Measurements from ENCODE around the gene UTP4.

- no peak for TF ChIP-seq CTCF (conservative IDR thresholded peaks at IDR 0.05)
- no peak for TF ChIP-seq ZFX (IDR thresholded peaks at IDR 0.05)
Observed at GRCh38 chr16:69176033-69176800, 43.8 kb downstream of the UTP4 start.

Data from C4-2B (cell line).